Spleen (tissue), 7 donors: ENCODE measurements around the gene TMEM163.

Experiments
- CTCF ChIP-seq, 11 experiments: fragments of 200-600 bp in 7 of 11; fragments of 450-650 bp in 4 of 11; sonication (generic) in 4 of 11; IDR thresholded peaks in 8 of 11; conservative IDR thresholded peaks in 3 of 11; 1 replicate in 7 of 11; 2 replicates in 4 of 11; pipeline versions ENCODE4 v1.4.0 to v1.8.0; 2016 to 2021; ENCODE audit warnings: antibody characterized with exemption in 11 of 11, inconsistent platforms in 4 of 11, mild to moderate bottlenecking in 1 of 11
- POLR2A ChIP-seq, 3 donors: fragments of 450-650 bp; IDR thresholded peaks; one replicate each; pipeline ENCODE4 v1.5.1; 2017; ENCODE audit warnings: antibody characterized with exemption in 3 of 3, mild to moderate bottlenecking in 1 of 3
- POLR2AphosphoS5 ChIP-seq, 3 donors: sonication (generic); formaldehyde crosslinking; IDR thresholded peaks; one replicate each; pipeline ENCODE4 v1.5.1; 2017; ENCODE audit warnings: antibody characterized with exemption in 3 of 3
- donor health status: DM: no; HTN: no; CAD: no; lungs with moderate emphysema.
- donor health status: DM: no; HTN: no; CAD: no.
- donor health status: DM: no; HTN: no; CAD: no.

GRCh38 chr2:134536296-134536695 lies 182.5 kb downstream of the TMEM163 start:
- TF ChIP-seq POLR2AphosphoS5 (IDR thresholded peaks at IDR 0.05), result no peak
- TF ChIP-seq CTCF (IDR thresholded peaks at IDR 0.05 in 8 of 11, conservative IDR thresholded peaks at IDR 0.05 in 3 of 11), result no peak
- no peak for TF ChIP-seq POLR2A (IDR thresholded peaks at IDR 0.05)
